DOHH2 (cell line): ENCODE data around the gene SLC2A9.

Source experiments
- CTCF ChIP-seq: fragments of 200-600 bp; sonication (generic); IDR thresholded peaks from one replicate; pipeline ENCODE4 v1.5.1; 2014; ENCODE audit warnings: antibody characterized with exemption, mild to moderate bottlenecking, low read depth, low read length; ENCODE audit not compliant: poor library complexity, severe bottlenecking
- EZH2phosphoT487 ChIP-seq: fragments of 200-600 bp; sonication (generic); IDR thresholded peaks from 2 replicates; pipeline ENCODE4 v1.6.1; 2017; ENCODE audit warnings: borderline replicate concordance, mild to moderate bottlenecking, antibody characterized with exemption, low read length, moderate library complexity, mixed read lengths

- TF ChIP-seq CTCF (no peak), EZH2phosphoT487 (no peak)
These were observed 45.7 kb upstream of the SLC2A9 start for GRCh38 chr4:10066670-10067651.
